SIG-M5 (cell line): ENCODE data around the gene PDPK1.

Source experiments
- DNase-seq: peaks from one replicate; lab custom pipeline; 2025; lab: John Stamatoyannopoulos, UW

The PDPK1 gene

GRCh38 chr16:2537451-2538379 is at the start of gene PDPK1:
PDPK1 (plus strand) TSS chr16:2538021; CDS start chr16:2538113, 92 bp downstream.
- DNase-seq: peak; percentile 43

DNA sequence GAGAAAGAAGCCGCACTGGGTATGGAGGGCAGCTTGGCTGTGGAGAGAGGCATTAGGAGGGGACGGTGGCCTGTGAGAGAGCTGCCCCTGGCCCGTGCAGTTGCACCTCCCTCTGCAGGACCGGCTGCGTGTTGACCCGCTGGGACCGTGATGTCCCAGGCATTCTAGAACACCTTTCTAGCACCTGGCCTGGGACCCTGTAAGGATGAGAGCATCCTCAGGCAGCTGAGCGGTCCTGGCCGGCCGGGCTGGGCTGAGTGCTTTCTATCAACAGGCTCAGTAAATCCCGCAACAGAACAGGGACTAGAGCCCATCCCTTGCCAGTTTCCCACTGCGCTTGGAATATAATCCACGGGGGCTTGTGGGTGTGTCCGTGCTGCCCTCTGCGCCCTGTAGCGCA is 48.2 kb upstream of the PDPK1 start:
- DNase-seq: no peak

DNA sequence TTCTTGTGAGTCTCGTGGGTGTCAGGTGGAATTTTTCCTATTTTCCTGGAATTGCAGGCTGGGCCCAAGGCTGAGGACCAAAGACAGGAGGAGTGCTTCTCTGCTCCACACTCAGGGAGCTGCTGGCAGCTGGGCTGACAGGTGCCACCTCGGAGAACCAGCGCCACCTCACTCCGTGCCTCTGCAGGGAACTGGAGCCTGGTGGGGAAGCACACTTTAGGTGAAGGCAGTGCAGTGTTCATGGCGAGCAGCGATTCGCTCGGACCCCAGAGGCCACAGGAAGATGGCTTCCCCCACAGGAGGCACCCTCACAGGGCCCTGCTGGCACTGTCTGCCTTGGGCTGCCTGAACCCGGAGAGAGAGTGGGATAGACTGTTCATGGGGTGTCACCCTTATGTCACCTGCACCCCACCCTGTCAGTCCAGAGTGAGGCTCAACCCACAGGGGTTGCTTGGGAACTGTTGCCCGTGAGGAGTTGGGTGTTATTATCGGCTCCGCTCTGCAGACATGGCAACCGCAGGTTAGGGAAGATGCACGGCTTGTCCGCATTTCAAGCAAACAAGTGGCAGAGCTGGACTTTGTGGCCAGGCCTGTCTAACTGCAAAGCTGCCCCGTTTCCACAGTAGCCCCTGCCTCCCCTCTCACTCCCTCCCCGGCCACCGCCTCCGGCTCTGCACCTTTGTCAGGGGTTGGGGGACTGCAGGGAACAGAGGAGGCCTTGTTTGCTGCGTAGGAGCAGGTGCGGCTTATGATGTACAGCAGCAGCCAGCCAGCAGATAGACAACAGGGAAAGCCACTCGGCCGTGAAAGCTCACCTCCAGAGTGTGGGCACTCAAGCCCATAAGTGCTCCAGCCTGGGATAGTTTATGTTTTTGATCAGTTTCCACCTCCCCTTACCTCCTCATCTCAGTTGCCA is 47.4 kb upstream of the PDPK1 start:
- DNase-seq: no peak

GRCh38 chr16:2492292-2492691 is 45.5 kb upstream of the PDPK1 start:
- no peak for DNase-seq

- DNase-seq: no peak
These were observed 44.2 kb upstream of the PDPK1 start for GRCh38 chr16:2493605-2494004.

- DNase-seq: no peak
These were observed 43.2 kb upstream of the PDPK1 start for GRCh38 chr16:2494616-2495015.

- no peak for DNase-seq
These were observed 42.8 kb upstream of the PDPK1 start for GRCh38 chr16:2495041-2495440.

GRCh38 chr16:2496223-2497115 is 41.4 kb upstream of the PDPK1 start:
- DNase-seq: no peak

GRCh38 chr16:2497116-2497630 is 40.6 kb upstream of the PDPK1 start:
- DNase-seq: no peak

- DNase-seq: no peak
These were observed 39.9 kb upstream of the PDPK1 start for GRCh38 chr16:2497695-2498484.

DNA sequence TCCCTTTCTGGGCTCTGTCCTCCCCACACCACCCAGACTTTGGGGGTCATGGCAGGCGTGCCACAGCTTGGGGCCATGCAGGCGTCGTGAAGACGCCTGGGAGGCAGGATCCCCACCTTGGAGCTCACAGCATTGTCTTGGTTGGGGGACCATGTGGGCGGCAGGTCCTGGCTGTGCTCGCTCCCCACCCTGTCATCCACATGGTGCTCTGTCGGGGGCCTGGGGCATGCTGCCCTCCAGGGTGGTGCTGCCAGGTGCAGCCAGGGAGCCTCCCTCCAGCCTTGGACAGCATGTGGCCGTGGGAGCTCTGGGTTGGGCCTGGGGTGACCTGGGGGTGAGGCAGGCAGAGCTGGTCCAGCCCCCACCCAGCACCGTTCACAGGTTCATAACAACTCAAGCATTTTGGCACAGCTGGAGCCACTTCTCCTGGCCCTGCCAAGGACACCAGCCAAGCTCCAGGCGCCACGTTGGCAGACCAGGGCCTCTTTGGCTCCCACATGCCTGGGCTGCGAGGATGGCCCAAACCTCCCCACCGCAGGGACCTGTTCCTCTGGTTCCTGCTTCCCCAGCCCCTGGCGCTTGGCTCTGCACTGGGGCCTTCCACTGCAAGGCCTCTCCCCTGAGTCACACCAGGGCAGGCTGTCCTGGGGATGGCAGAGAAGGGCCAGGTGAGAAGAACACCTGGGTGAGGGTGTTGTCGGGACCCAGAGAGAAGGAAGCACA is 39.1 kb upstream of the PDPK1 start:
- no peak for DNase-seq

DNA sequence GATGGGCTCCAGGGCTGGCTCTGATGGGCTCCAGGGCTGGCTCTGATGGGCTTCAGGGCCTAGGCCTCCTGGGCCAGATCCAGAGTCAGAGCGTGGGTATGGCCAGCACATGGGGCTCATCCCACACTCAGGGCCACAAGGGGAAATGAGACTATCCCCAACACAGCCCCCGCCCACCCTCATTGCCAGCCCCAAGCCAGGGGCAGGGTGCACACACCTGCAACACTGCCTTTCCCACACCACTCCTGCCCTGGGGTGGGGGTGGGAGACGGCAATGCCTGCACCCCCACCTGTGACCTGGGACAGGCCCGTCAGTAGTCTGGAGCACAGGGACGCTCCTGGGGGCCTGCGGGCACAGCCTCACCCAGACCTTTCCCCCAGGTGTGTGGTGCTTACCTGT is 38.4 kb upstream of the PDPK1 start:
- DNase-seq: no peak

DNA sequence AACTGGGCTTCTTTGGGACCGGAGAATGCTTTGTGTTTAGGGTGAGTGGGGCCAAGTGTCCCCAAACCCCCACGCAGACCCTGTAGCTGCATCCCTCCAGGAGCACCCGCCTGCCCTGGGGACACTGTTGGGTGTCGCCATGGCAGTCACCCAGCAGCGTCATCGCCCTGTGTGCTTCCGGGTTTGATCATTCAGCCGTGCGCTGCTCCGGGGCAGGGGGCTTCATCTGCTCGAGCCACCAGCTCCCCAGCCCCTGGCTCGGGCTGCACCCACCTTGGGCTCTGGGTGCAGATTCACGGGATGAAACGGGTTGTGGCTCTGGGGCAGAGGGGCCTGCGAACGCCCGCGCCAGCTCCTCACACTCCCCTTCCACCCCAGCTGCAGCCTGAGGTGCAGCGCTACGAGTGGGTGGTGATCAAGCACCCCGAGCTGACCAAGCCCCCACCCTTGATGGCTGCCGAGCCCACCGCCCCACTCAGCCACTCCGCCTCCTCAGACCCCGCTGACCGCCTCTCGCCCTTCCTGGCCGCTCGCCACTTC is 37.9 kb upstream of the PDPK1 start:
- no peak for DNase-seq

GRCh38 chr16:2500430-2500917 is 37.3 kb upstream of the PDPK1 start:
- no peak for DNase-seq

DNA sequence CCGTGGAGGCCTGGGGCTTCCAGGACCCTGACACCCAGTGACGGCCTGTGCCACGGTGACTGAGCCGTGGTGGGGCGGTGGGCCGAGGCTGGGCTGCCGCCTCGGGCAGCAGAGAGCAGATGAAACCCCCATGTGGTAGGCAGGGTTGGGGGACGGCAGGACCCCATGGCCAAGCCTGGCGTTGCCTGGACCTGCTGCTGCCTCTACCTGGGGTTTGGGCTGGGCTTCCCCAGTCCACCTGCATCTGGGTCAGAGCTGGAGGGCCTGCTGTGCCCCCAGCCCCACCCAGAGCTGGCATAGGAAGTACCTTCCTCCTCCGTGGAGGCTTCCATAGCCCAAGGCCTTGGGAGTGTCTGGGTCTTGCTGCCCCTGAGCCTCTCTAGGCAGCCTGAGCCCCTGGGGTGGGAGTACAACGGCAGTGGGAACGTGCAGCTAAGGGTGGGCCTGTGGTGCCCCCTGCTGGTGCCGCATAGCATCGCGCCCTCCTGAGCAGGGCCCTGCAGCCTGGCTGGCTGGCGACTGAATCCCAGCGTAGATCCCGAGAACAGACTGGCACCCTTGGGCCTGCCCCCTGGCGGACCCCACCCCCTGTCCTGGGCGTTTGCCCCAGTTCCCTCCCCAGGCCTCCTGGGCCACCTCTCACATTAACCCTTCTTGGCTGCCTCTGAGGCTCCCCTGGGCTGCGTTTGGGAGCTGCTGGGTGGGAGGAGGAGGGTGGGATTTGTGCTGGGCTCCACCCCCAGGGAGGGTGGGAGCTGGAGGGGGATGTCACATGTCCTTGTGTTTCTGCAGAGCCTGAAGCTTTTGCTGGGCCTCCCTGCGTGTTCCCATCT is 36.7 kb upstream of the PDPK1 start:
- no peak for DNase-seq

DNA sequence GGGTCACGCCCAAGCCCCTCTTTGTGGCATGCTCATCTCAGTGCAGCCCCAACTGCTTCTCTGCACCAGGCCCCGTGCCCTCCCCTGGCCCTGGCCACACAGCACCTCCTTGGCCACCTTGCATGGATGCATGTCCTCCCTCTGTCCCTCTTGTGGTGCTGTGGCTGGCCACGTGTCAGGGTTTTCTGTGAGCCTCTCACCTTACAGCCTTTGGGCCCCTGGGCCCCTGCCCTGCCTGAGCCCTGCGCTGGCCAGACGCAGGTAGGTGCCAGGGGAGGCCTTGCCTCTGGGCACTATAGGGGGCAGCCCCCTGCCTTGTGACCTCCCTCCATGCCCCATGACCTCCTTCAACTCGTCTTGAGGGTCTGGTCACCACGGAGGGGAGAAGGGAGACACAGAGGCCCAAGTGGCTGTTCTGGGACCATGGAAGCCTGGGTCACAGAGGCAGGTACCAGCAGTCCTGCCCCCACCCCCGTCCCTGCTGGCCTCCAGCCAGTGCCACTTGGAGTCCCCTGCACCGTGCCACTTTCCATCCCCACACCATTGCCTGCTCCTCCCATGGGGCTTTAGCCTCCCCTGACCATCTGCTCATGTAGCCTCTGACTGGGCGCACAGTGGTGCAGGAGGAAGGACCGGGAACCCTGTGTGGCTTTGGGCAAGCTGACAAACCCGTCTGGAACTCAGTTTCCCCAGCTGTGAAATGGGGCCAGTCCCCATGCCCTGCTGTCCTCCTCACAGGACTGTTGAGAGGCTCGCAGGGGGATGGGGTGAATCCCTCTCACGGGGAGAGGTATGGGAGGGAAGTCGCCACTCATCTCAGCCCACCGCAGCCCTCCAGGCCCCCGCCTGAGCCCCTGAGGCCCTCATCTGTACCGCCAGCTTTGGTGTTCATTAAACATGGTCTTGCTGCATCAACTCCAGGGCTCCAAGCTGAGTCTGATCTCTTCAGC is 35.6 kb upstream of the PDPK1 start:
- no peak for DNase-seq

GRCh38 chr16:2505695-2506094 is 32.1 kb upstream of the PDPK1 start:
- DNase-seq: no peak
